GM12878 (cell line): ENCODE measurements around the gene PGC. TPM values are rescaled to one million over a fixed set of nuclear protein-coding genes. Genes with fewer than 3 reads are reported as not detected.

Source experiments
- ATF7 ChIP-seq: fragments of 450-650 bp; IDR thresholded peaks from 2 replicates; pipeline ENCODE4 v1.6.1; 2016; ENCODE audit warnings: low read depth, mild to moderate bottlenecking
- BACH1 ChIP-seq: fragments of 450-650 bp; IDR thresholded peaks from 2 replicates; pipeline ENCODE4 v1.6.1; 2017; ENCODE audit warnings: mild to moderate bottlenecking, borderline replicate concordance
- CHD1 ChIP-seq: IDR thresholded peaks from 2 replicates; pipeline ENCODE4 v1.6.1; 2012; ENCODE audit warnings: low read depth, low read length, improper control_type of control experiment
- CREB1 ChIP-seq: IDR thresholded peaks from 2 replicates; pipeline ENCODE4 v1.6.1; 2012; ENCODE audit warnings: low read depth, mild to moderate bottlenecking, inconsistent platforms
- GATAD2B ChIP-seq: fragments of 450-650 bp; conservative IDR thresholded peaks from 2 replicates; pipeline ENCODE4 v1.6.1; 2017; ENCODE audit warnings: low read depth, mild to moderate bottlenecking, moderate library complexity
- JUND ChIP-seq: IDR thresholded peaks from 2 replicates; pipeline ENCODE4 v1.6.1; 2012; ENCODE audit warnings: low read depth, mild to moderate bottlenecking, low read length, improper control_type of control experiment, moderate library complexity
- MEF2B ChIP-seq: fragments of 450-650 bp; IDR thresholded peaks from 2 replicates; pipeline ENCODE4 v1.6.1; 2018; ENCODE audit warnings: mild to moderate bottlenecking, moderate library complexity; ENCODE audit not compliant: partially characterized antibody, poor library complexity, severe bottlenecking
- MTA2 ChIP-seq: fragments of 450-650 bp; IDR thresholded peaks from 2 replicates; pipeline ENCODE4 v1.6.1; 2016; ENCODE audit warnings: low read depth, mild to moderate bottlenecking, moderate library complexity
- PML ChIP-seq: IDR thresholded peaks from 2 replicates; pipeline ENCODE4 v1.6.1; 2012; ENCODE audit warnings: low read length, inconsistent platforms
- SREBF2 ChIP-seq: IDR thresholded peaks from 2 replicates; pipeline ENCODE4 v1.6.1; 2012; ENCODE audit warnings: mild to moderate bottlenecking, low read length
- TCF3 ChIP-seq: IDR thresholded peaks from 2 replicates; pipeline ENCODE4 v1.6.1; 2012; ENCODE audit warnings: low read depth, mild to moderate bottlenecking, low read length, borderline replicate concordance; ENCODE audit not compliant: insufficient read depth
- ZNF24 ChIP-seq: fragments of 450-650 bp; IDR thresholded peaks from 2 replicates; pipeline ENCODE4 v1.6.1; 2017; ENCODE audit warnings: antibody characterized with exemption, mild to moderate bottlenecking
- ZNF622 ChIP-seq: fragments of 450-650 bp; IDR thresholded peaks from 2 replicates; pipeline ENCODE4 v1.6.1; 2017; ENCODE audit warnings: mild to moderate bottlenecking, inconsistent platforms
- polyA plus RNA-seq, 11 experiments: library from polyadenylated mRNA; depleted of rRNA in 4 of 11; unstranded in 6 of 11; stranded (reverse) in 5 of 11; fragments of >200 nt; fragmentation: Nextera tagmentation in 4 of 11; fragmentation: Illumina TruSeq in 1 of 11; extraction: Ambion mirVana in 4 of 11; extraction: Trizol in 1 of 11; gene quantifications; 1 replicate in 1 of 11; 2 replicates in 10 of 11; pipeline versions ENCODE4 v1.2.1 to v1.2.3, GENCODE V29; 2011 to 2016; ENCODE audit warnings: inconsistent platforms in 2 of 11, missing spikeins in 2 of 11, low read depth in 1 of 11
- total RNA-seq, 4 experiments: library from RNA; depleted of rRNA in 3 of 4; stranded (reverse); fragments of >200 nt in 3 of 4; fragmentation: Illumina TruSeq in 1 of 4; extraction: Trizol in 1 of 4; gene quantifications; 2 replicates each; pipeline versions ENCODE4 v1.2.1 to v1.2.3, GENCODE V29; 2013 to 2021
- TF ChIP-seq, protein P1 (sequence below): fragments of 450-650 bp; IDR thresholded peaks from 2 replicates; pipeline ENCODE4 v1.6.1; 2017; ENCODE audit warnings: low read depth, mild to moderate bottlenecking, moderate library complexity
- TF ChIP-seq, protein P2 (sequence below): IDR thresholded peaks from 2 replicates; pipeline ENCODE4 v1.6.1; 2012; ENCODE audit warnings: low read depth, low read length, improper control_type of control experiment
- TF ChIP-seq, protein P3 (sequence below): fragments of 450-650 bp; IDR thresholded peaks from 2 replicates; pipeline ENCODE4 v1.6.1; 2017; ENCODE audit warnings: mild to moderate bottlenecking, moderate library complexity
- TF ChIP-seq, protein P4 (sequence below): IDR thresholded peaks from 2 replicates; pipeline ENCODE4 v1.6.1; 2012; ENCODE audit warnings: improper control_type of control experiment, low read depth, low read length; ENCODE audit not compliant: insufficient replicate concordance

The PGC gene
- total and polyA plus RNA-seq, 10 of the 15 experiments (the other 5 are each of a cell fraction or from before 2014, with no cell fraction given) = 0.26 TPM; not detected in 9

DNA sequence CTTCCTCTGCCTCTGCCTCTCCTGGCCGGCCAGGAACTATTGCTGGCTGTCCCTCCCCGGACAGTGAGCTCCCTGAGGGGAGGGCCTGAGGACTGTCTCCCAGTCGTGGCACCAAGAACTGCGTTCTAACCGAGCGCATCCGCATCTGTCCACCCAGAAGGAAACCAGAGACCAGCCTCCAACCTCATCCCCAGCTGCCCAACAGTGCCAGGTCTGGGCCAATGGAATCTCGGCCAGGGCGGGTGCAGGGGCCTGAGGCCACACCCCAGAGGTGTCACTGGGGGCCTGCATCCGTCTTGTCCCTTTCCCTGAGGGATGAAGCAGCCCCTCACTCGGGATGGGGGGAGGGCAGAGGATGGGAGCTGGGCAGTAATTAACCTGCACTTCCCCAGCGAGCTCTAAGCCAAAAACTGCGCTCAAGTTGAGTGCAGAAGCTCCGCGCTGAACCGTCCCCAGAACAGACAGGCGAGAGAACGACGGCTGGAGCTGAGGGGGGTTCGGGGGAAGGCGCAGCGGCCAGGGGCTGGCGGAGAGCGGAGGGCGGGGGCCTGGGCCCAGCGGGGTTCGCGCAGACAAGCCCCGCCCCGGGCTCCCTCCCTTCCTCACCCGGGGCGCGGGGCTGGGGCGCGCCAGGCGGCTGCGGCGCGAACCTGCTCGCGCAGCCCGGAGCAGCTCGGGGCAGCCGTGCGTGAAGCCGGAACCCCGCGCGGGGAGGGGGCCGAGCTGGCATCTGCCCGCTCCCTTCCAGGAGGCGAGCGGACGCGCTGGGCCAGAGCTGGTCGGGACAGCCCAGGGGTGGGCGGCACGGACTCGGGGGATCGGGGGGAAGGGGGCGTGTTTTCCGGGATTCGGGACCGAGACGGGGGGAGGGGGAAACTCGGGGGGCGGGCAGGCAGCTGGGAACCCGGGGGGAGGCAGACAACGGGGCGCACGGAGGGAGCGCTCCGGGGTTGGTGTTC, 13.2 kb downstream of the PGC start (continued):
- TF ChIP-seq, protein P1, sequence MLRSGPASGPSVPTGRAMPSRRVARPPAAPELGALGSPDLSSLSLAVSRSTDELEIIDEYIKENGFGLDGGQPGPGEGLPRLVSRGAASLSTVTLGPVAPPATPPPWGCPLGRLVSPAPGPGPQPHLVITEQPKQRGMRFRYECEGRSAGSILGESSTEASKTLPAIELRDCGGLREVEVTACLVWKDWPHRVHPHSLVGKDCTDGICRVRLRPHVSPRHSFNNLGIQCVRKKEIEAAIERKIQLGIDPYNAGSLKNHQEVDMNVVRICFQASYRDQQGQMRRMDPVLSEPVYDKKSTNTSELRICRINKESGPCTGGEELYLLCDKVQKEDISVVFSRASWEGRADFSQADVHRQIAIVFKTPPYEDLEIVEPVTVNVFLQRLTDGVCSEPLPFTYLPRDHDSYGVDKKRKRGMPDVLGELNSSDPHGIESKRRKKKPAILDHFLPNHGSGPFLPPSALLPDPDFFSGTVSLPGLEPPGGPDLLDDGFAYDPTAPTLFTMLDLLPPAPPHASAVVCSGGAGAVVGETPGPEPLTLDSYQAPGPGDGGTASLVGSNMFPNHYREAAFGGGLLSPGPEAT = peak; percentile 65; the same call in 1 of the 2 replicates
- TF ChIP-seq ATF7 (0 out of 2 replicates have a peak, but pooled peaks have one; percentile 11), ZNF622 (no peak), TCF3 (0 out of 2 replicates have a peak, but pooled peaks have one; percentile 37), JUND (no peak), PML (no peak), CREB1 (no peak), BACH1 (peak; percentile 86), ZNF24 (no peak), GATAD2B (peak; percentile 76), MEF2B (peak; percentile 17), SREBF2 (no peak), MTA2 (peak; percentile 16; the same call in 1 of the 2 replicates), CHD1 (no peak)
- TF ChIP-seq, protein P2, sequence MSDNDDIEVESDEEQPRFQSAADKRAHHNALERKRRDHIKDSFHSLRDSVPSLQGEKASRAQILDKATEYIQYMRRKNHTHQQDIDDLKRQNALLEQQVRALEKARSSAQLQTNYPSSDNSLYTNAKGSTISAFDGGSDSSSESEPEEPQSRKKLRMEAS = peak; percentile 6; the same call in 1 of the 2 replicates
- TF ChIP-seq, protein P3, sequence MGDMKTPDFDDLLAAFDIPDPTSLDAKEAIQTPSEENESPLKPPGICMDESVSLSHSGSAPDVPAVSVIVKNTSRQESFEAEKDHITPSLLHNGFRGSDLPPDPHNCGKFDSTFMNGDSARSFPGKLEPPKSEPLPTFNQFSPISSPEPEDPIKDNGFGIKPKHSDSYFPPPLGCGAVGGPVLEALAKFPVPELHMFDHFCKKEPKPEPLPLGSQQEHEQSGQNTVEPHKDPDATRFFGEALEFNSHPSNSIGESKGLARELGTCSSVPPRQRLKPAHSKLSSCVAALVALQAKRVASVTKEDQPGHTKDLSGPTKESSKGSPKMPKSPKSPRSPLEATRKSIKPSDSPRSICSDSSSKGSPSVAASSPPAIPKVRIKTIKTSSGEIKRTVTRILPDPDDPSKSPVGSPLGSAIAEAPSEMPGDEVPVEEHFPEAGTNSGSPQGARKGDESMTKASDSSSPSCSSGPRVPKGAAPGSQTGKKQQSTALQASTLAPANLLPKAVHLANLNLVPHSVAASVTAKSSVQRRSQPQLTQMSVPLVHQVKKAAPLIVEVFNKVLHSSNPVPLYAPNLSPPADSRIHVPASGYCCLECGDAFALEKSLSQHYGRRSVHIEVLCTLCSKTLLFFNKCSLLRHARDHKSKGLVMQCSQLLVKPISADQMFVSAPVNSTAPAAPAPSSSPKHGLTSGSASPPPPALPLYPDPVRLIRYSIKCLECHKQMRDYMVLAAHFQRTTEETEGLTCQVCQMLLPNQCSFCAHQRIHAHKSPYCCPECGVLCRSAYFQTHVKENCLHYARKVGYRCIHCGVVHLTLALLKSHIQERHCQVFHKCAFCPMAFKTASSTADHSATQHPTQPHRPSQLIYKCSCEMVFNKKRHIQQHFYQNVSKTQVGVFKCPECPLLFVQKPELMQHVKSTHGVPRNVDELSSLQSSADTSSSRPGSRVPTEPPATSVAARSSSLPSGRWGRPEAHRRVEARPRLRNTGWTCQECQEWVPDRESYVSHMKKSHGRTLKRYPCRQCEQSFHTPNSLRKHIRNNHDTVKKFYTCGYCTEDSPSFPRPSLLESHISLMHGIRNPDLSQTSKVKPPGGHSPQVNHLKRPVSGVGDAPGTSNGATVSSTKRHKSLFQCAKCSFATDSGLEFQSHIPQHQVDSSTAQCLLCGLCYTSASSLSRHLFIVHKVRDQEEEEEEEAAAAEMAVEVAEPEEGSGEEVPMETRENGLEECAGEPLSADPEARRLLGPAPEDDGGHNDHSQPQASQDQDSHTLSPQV = peak; percentile 68; the same call in 1 of the 2 replicates
- TF ChIP-seq, protein P4, sequence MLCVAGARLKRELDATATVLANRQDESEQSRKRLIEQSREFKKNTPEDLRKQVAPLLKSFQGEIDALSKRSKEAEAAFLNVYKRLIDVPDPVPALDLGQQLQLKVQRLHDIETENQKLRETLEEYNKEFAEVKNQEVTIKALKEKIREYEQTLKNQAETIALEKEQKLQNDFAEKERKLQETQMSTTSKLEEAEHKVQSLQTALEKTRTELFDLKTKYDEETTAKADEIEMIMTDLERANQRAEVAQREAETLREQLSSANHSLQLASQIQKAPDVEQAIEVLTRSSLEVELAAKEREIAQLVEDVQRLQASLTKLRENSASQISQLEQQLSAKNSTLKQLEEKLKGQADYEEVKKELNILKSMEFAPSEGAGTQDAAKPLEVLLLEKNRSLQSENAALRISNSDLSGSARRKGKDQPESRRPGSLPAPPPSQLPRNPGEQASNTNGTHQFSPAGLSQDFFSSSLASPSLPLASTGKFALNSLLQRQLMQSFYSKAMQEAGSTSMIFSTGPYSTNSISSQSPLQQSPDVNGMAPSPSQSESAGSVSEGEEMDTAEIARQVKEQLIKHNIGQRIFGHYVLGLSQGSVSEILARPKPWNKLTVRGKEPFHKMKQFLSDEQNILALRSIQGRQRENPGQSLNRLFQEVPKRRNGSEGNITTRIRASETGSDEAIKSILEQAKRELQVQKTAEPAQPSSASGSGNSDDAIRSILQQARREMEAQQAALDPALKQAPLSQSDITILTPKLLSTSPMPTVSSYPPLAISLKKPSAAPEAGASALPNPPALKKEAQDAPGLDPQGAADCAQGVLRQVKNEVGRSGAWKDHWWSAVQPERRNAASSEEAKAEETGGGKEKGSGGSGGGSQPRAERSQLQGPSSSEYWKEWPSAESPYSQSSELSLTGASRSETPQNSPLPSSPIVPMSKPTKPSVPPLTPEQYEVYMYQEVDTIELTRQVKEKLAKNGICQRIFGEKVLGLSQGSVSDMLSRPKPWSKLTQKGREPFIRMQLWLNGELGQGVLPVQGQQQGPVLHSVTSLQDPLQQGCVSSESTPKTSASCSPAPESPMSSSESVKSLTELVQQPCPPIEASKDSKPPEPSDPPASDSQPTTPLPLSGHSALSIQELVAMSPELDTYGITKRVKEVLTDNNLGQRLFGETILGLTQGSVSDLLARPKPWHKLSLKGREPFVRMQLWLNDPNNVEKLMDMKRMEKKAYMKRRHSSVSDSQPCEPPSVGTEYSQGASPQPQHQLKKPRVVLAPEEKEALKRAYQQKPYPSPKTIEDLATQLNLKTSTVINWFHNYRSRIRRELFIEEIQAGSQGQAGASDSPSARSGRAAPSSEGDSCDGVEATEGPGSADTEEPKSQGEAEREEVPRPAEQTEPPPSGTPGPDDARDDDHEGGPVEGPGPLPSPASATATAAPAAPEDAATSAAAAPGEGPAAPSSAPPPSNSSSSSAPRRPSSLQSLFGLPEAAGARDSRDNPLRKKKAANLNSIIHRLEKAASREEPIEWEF = no peak
